ENCODE measurements around the gene YKT6.

Gene YKT6

DNA sequence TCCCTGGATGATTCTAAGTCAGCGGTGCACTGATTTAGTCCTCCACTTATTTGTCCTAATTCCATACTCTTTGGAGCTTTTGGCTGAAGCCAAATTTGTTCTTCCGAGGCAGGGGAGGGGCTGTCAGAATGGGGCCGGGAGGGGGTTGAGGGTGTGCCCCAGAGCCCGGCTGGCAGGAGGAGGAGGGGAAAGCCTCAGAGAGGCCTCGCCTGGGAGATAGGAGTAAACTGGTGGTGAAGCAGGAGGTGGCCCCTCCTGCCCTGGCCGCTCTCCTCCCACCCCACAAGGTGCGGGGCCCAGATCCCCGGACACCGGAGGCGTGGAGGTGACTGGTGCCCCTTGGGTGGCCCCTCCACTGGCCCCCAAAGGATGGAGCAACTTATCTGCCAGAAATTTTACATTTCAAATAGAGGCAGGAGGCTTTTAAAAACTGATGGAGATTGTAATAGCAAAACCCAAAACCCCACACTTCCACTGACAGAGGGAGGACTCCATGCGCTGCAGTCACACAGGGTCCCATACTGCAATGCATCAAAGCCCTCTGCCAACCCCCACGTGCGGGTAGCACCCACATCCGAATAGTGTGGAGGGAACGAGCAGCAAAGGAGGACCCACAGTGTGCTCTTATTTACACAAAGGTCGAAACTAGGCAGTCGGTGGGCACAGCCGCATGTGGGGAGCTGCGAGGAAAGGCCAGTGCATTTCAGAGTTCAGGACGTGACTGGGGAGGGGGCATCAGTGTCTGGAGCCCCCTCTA is 62.7 kb downstream of the YKT6 start:
- no peak for DNase-seq
